Neuron (in vitro differentiated cells): ENCODE data around the gene STRIP1.
"Not testable (repeated sequence)": the region's sequence is repeated elsewhere in the genome, so short reads cannot be mapped to it uniquely, and the experiment has no call there.

Source experiments
- H2AFZ ChIP-seq: one replicate; pipeline ENCODE4 v1.6.1; 2013; ENCODE audit warnings: low read depth, mild to moderate bottlenecking, inconsistent platforms, low read length, moderate library complexity
- H3K27me3 ChIP-seq: one replicate; pipeline ENCODE4 v1.6.1; 2013; ENCODE audit warnings: low read length; ENCODE audit not compliant: insufficient read depth
- H3K36me3 ChIP-seq: one replicate; pipeline ENCODE4 v1.6.1; 2013; ENCODE audit warnings: low read length; ENCODE audit not compliant: insufficient read depth
- H3K4me1 ChIP-seq: one replicate; pipeline ENCODE4 v1.6.1; 2013; ENCODE audit warnings: low read length; ENCODE audit not compliant: insufficient read depth
- H3K4me3 ChIP-seq: 2 replicates; pipeline ENCODE4 v1.5.1; 2013; ENCODE audit warnings: mild to moderate bottlenecking, low read length, moderate library complexity
- H3K9me3 ChIP-seq: one replicate; pipeline ENCODE4 v1.6.1; 2013; ENCODE audit warnings: low read length

Gene STRIP1

GRCh38 chr1:110074166-110074565 is 39.7 kb downstream of the STRIP1 start:
- H2AFZ ChIP-seq, result no peak overlapping the region
- no peak overlapping the region for H3K4me3 ChIP-seq
- peaks cover 80% of the 10 kb centered on the region for H3K27me3 ChIP-seq

GRCh38 chr1:110076789-110077500 is 42.5 kb downstream of the STRIP1 start:
- Histone ChIP-seq H3K4me3 (no peak overlapping the region), H3K9me3 (peaks cover 2% of the 10 kb centered on the region), H3K4me1 (no peaks in the 10 kb centered on the region), H3K36me3 (no peaks in the 10 kb centered on the region), H3K27me3 (peaks cover 77% of the 10 kb centered on the region), H2AFZ (no peak overlapping the region)

More at GRCh38 chr1:110074166-110074565, 39.7 kb downstream of the STRIP1 start:
- peaks cover 4% of the 10 kb centered on the region for H3K9me3 ChIP-seq
- H3K36me3 ChIP-seq, result no peaks in the 10 kb centered on the region
- peaks cover 2% of the 10 kb centered on the region for H3K4me1 ChIP-seq

- H3K9me3 ChIP-seq, H3K36me3 ChIP-seq, H2AFZ ChIP-seq, H3K4me3 ChIP-seq, H3K4me1 ChIP-seq: not testable (repeated sequence)
- peaks cover 79% of the 10 kb centered on the region for H3K27me3 ChIP-seq
These were observed 45.6 kb downstream of the STRIP1 start for GRCh38 chr1:110079995-110080394.

- Histone ChIP-seq H3K4me1 (peaks cover 3% of the 10 kb centered on the region), H2AFZ (no peak overlapping the region), H3K36me3 (no peaks in the 10 kb centered on the region), H3K9me3 (peaks cover 3% of the 10 kb centered on the region), H3K4me3 (no peak overlapping the region), H3K27me3 (peaks cover 86% of the 10 kb centered on the region)
These were observed 46.6 kb downstream of the STRIP1 start for GRCh38 chr1:110081061-110081460.

- Histone ChIP-seq H3K27me3 (peaks cover 92% of the 10 kb centered on the region), H3K36me3 (no peaks in the 10 kb centered on the region), H2AFZ (no peak overlapping the region), H3K4me3 (no peak overlapping the region), H3K4me1 (peaks cover 3% of the 10 kb centered on the region), H3K9me3 (peaks cover 3% of the 10 kb centered on the region)
These were observed 48.1 kb downstream of the STRIP1 start for GRCh38 chr1:110082477-110082876.

- no peaks in the 10 kb centered on the region for H3K36me3 ChIP-seq
- peaks cover 89% of the 10 kb centered on the region for H3K27me3 ChIP-seq
- peaks cover 3% of the 10 kb centered on the region for H3K9me3 ChIP-seq
- H2AFZ ChIP-seq, result no peak overlapping the region
- H3K4me1 ChIP-seq, result peaks cover 3% of the 10 kb centered on the region
- H3K4me3 ChIP-seq, result no peak overlapping the region
These were observed 48.8 kb downstream of the STRIP1 start for GRCh38 chr1:110083061-110083865.

GRCh38 chr1:110083866-110084226 is 49.4 kb downstream of the STRIP1 start:
- Histone ChIP-seq H3K27me3 (peaks cover 87% of the 10 kb centered on the region), H3K4me1 (peaks cover 3% of the 10 kb centered on the region), H3K36me3 (no peaks in the 10 kb centered on the region), H2AFZ (no peak overlapping the region), H3K9me3 (peaks cover 3% of the 10 kb centered on the region), H3K4me3 (no peak overlapping the region)

GRCh38 chr1:110084227-110085078 is 50.0 kb downstream of the STRIP1 start:
- Histone ChIP-seq H3K4me1 (peaks cover 3% of the 10 kb centered on the region), H3K4me3 (no peak overlapping the region), H2AFZ (peak overlapping the region; percentile 30), H3K9me3 (peaks cover 3% of the 10 kb centered on the region), H3K36me3 (no peaks in the 10 kb centered on the region), H3K27me3 (peaks cover 83% of the 10 kb centered on the region)

GRCh38 chr1:110085671-110086070 is 51.2 kb downstream of the STRIP1 start:
- peaks cover 3% of the 10 kb centered on the region for H3K9me3 ChIP-seq
- no peaks in the 10 kb centered on the region for H3K36me3 ChIP-seq
- no peak overlapping the region for H2AFZ ChIP-seq
- peaks cover 76% of the 10 kb centered on the region for H3K27me3 ChIP-seq
- no peak overlapping the region for H3K4me3 ChIP-seq
- H3K4me1 ChIP-seq, result peaks cover 6% of the 10 kb centered on the region

- peaks cover 6% of the 10 kb centered on the region for H3K4me1 ChIP-seq
- no peaks in the 10 kb centered on the region for H3K36me3 ChIP-seq
- peaks cover 3% of the 10 kb centered on the region for H3K9me3 ChIP-seq
- H3K27me3 ChIP-seq, result peaks cover 73% of the 10 kb centered on the region
- H3K4me3 ChIP-seq, result no peak overlapping the region
- no peak overlapping the region for H2AFZ ChIP-seq
These were observed 52.5 kb downstream of the STRIP1 start for GRCh38 chr1:110086961-110087360.

- Histone ChIP-seq H3K4me3 (no peak overlapping the region), H3K4me1 (peaks cover 6% of the 10 kb centered on the region), H3K27me3 (peaks cover 72% of the 10 kb centered on the region), H2AFZ (no peak overlapping the region), H3K36me3 (no peaks in the 10 kb centered on the region), H3K9me3 (no peaks in the 10 kb centered on the region)
These were observed 53.7 kb downstream of the STRIP1 start for GRCh38 chr1:110087812-110088738.

GRCh38 chr1:110088739-110089316 is 54.4 kb downstream of the STRIP1 start:
- Histone ChIP-seq H3K4me3 (no peak overlapping the region), H2AFZ (no peak overlapping the region), H3K4me1 (peaks cover 6% of the 10 kb centered on the region), H3K9me3 (no peaks in the 10 kb centered on the region), H3K27me3 (peaks cover 67% of the 10 kb centered on the region), H3K36me3 (no peaks in the 10 kb centered on the region)
